K562 (cell line): Measurements from ENCODE around the gene EVC. TPM values are rescaled to one million over a fixed set of nuclear protein-coding genes. Genes with fewer than 3 reads are reported as not detected.
A peak's percentile ranks its signal among the peaks of the same experiment; 100 is the strongest.

Experiments
- ATAC-seq: fragments of 200-7000 bp; cut with Tn5 transposase; 3 replicates; pipeline ENCODE4 v1.9.1; 2020; ENCODE audit warnings: moderate library complexity
- BruUV-seq: library from RNA; stranded (reverse); fragments of 400-500 nt; replicated peaks from 2 replicates; lab custom pipeline; 2021; lab: Mats Ljungman, UMichigan
- CTCF ChIA-PET: fragments of 300-600 bp; formaldehyde crosslinking; extraction: SDS; loops from one replicate; lab custom pipeline; 2021; ENCODE audit warnings: low intra/inter-chr PET ratio; lab: Yijun Ruan, JAX
- POLR2A ChIA-PET: fragments of 300-600, 350-650 bp; sonication (Branson Sonifier 250); formaldehyde crosslinking; extraction: SDS; loops from one replicate; lab custom pipeline; 2021; ENCODE audit warnings: antibody characterized with exemption, inconsistent platforms; lab: Yijun Ruan, JAX
- DNase-seq, 4 experiments: peaks; one replicate each; pipeline versions ENCODE4 v3.0.0 to v3.0.0-alpha.2; 2011 to 2018; ENCODE audit warnings: low spot score in 3 of 4, mixed read lengths in 3 of 4; ENCODE audit errors: extremely low read depth in 1 of 4
- FAIRE-seq: peaks from 2 replicates; lab custom pipeline; 2011; peaks lifted over from hg19 to GRCh38; lab: Jason Lieb, UNC
- H2AFZ ChIP-seq: 2 replicates; pipeline ENCODE4 v1.6.0; 2011; ENCODE audit warnings: low read depth, low read length, control low read depth, inconsistent platforms
- H3K27ac ChIP-seq: fragments of 200-600 bp; 3 replicates; pipeline ENCODE4 v1.8.0; 2011; ENCODE audit warnings: low read depth, mild to moderate bottlenecking, control low read depth, inconsistent platforms, low read length, moderate library complexity, mixed read lengths; ENCODE audit errors: extremely low read depth
- H3K27me3 ChIP-seq, 2 experiments: fragments of 300-600 bp in 1 of 2; 2 replicates in 1 of 2; 3 replicates in 1 of 2; pipeline versions ENCODE4 v1.6.0 to v1.8.0; 2011; ENCODE audit warnings: inconsistent platforms in 2 of 2, low read length in 2 of 2, mild to moderate bottlenecking in 1 of 2, mixed read lengths in 1 of 2, moderate library complexity in 1 of 2; ENCODE audit not compliant: control insufficient read depth in 2 of 2, insufficient read depth in 2 of 2
- H3K36me3 ChIP-seq: fragments of 300-600 bp; 3 replicates; pipeline ENCODE4 v1.8.0; 2011; ENCODE audit warnings: mild to moderate bottlenecking, low read length, inconsistent platforms; ENCODE audit not compliant: control insufficient read depth, insufficient read depth
- H3K4me1 ChIP-seq, 2 experiments: fragments of 200-600 bp in 1 of 2; replicated peaks in 1 of 2; 2 replicates in 1 of 2; 3 replicates in 1 of 2; pipeline versions ENCODE4 v1.5.1 to v1.8.0; 2011; ENCODE audit warnings: inconsistent platforms in 2 of 2, low read length in 2 of 2, mild to moderate bottlenecking in 1 of 2, mixed read lengths in 1 of 2, moderate library complexity in 1 of 2; ENCODE audit not compliant: control insufficient read depth in 2 of 2, insufficient read depth in 2 of 2
- H3K4me2 ChIP-seq: 2 replicates; pipeline ENCODE4 v1.6.1; 2011; ENCODE audit warnings: low read length, control low read depth, inconsistent platforms, mixed read lengths; ENCODE audit not compliant: insufficient read depth
- H3K4me3 ChIP-seq: fragments of 200-600 bp; sonication (generic), shearing (Covaris generic); 2 replicates; pipeline ENCODE4 v1.5.1; 2016; ENCODE audit warnings: control low read depth, inconsistent platforms
- H3K79me2 ChIP-seq: fragments of 200-600 bp; 3 replicates; pipeline ENCODE4 v1.8.0; 2011; ENCODE audit warnings: low read length, inconsistent platforms; ENCODE audit not compliant: control insufficient read depth, insufficient read depth
- H3K9ac ChIP-seq, 2 experiments: 2 replicates each; pipeline versions ENCODE4 v1.6.0 to v1.6.1; 2011; ENCODE audit warnings: low read depth in 2 of 2, low read length in 2 of 2, control low read depth in 1 of 2, inconsistent platforms in 1 of 2, mild to moderate bottlenecking in 1 of 2, mixed read lengths in 1 of 2; ENCODE audit not compliant: insufficient read depth in 1 of 2
- H3K9me1 ChIP-seq: one replicate; pipeline ENCODE4 v1.6.0; 2011; ENCODE audit warnings: inconsistent platforms, mild to moderate bottlenecking, low read length, moderate library complexity; ENCODE audit not compliant: control insufficient read depth, insufficient read depth
- H3K9me3 ChIP-seq: replicated peaks from 2 replicates; pipeline ENCODE4 v1.5.1; 2011; ENCODE audit warnings: low read depth, low read length, inconsistent platforms; ENCODE audit not compliant: control insufficient read depth, insufficient read depth
- H4K20me1 ChIP-seq: replicated peaks from 2 replicates; pipeline ENCODE4 v1.6.1; 2011; ENCODE audit warnings: low read length, inconsistent platforms, mixed read lengths; ENCODE audit not compliant: control insufficient read depth, insufficient read depth
- CAMTA2 ChIP-seq: fragments of 250-450 bp; sonication (Bioruptor Pico); conservative IDR thresholded peaks from 2 replicates; pipeline ENCODE4 v1.5.1; 2022
- CC2D1A ChIP-seq: fragments of 450-650 bp; IDR thresholded peaks from 2 replicates; pipeline ENCODE4 v1.6.1; 2017; ENCODE audit warnings: mild to moderate bottlenecking
- EZH2 ChIP-seq: IDR thresholded peaks from 2 replicates; pipeline ENCODE4 v1.6.1; 2012; ENCODE audit warnings: low read depth, mild to moderate bottlenecking, inconsistent platforms, low read length, borderline replicate concordance
- FOXJ2 ChIP-seq: fragments of 200-800 bp; sonication (Bioruptor generic); IDR thresholded peaks from 2 replicates; pipeline ENCODE4 v1.6.1; 2016; ENCODE audit warnings: missing genetic modification characterization, missing compliant biosample characterization
- FOXJ3 ChIP-seq: sonication (generic); formaldehyde crosslinking; IDR thresholded peaks from 2 replicates; pipeline ENCODE4 v1.4.0; 2020; ENCODE audit warnings: mild to moderate bottlenecking, missing genetic modification reagents
- GTF3C2 ChIP-seq: IDR thresholded peaks from 3 replicates; pipeline ENCODE4 v1.6.1; 2011; ENCODE audit warnings: borderline replicate concordance, mild to moderate bottlenecking, moderate library complexity; ENCODE audit not compliant: insufficient read length; ENCODE audit errors: extremely low read depth
- MTA2 ChIP-seq: fragments of 450-650 bp; IDR thresholded peaks from 2 replicates; pipeline ENCODE4 v1.6.1; 2016; ENCODE audit warnings: low read depth
- PYGO2 ChIP-seq: fragments of 450-650 bp; IDR thresholded peaks from 2 replicates; pipeline ENCODE4 v1.6.1; 2016; ENCODE audit warnings: mild to moderate bottlenecking, missing genetic modification characterization, moderate library complexity, missing compliant biosample characterization
- RAD51 ChIP-seq: fragments of 450-650 bp; IDR thresholded peaks from 2 replicates; pipeline ENCODE4 v1.7.1; 2016; ENCODE audit warnings: low read depth, mild to moderate bottlenecking, borderline replicate concordance
- SMARCE1 ChIP-seq: fragments of 450-650 bp; IDR thresholded peaks from 2 replicates; pipeline ENCODE4 v1.7.1; 2016; ENCODE audit warnings: mild to moderate bottlenecking
- TAF9B ChIP-seq: fragments of 450-650 bp; IDR thresholded peaks from 2 replicates; pipeline ENCODE4 v1.6.1; 2018; ENCODE audit warnings: mild to moderate bottlenecking; ENCODE audit not compliant: partially characterized antibody
- ZNF146 ChIP-seq: IDR thresholded peaks from one replicate; pipeline ENCODE4 v1.6.1; 2018; ENCODE audit warnings: missing compliant biosample characterization; ENCODE audit not compliant: unreplicated experiment
- ZNF445 ChIP-seq: fragments of 250-450 bp; sonication (Bioruptor Pico); IDR thresholded peaks from 2 replicates; pipeline ENCODE4 v1.4.0; 2020; ENCODE audit warnings: low read depth, mild to moderate bottlenecking, moderate library complexity
- WGBS: fragments of 100-300 bp; shearing (Covaris generic); methylation state at CpG from one replicate; pipeline ENCODE4 v1.1.6; 2016; ENCODE audit warnings: low coverage, mixed read lengths; ENCODE audit not compliant: insufficient coverage; ENCODE audit errors: missing lambda C conversion rate; 5-methylcytosine and 5-hydroxymethylcytosine counted together
- in situ Hi-C: fragments of 300-500 bp; cut with MboI; formaldehyde crosslinking; loops from 4 replicates; pipeline ENCODE4 v1.15.0; 2018; ENCODE audit warnings: inconsistent platforms, mixed read lengths
- intact Hi-C: fragments of 100-400 bp; cut with micrococcal nuclease; formaldehyde crosslinking; loops from 2 replicates; pipeline ENCODE4 v1.14.2; 2022
- polyA plus RNA-seq, 8 experiments: library from polyadenylated mRNA; depleted of rRNA in 4 of 8; stranded (reverse) in 5 of 8; unstranded in 3 of 8; fragments of >200 nt; fragmentation: Nextera tagmentation in 2 of 8; fragmentation: Illumina TruSeq in 1 of 8; extraction: Ambion mirVana in 2 of 8; extraction: Trizol in 1 of 8; gene quantifications; 2 replicates each; pipeline versions ENCODE4 v1.2.1 to v1.2.3, GENCODE V29; 2011 to 2014; ENCODE audit warnings: inconsistent platforms in 1 of 8, missing spikeins in 1 of 8
- total RNA-seq, 7 experiments: library from RNA; depleted of rRNA in 6 of 7; stranded (reverse); fragments of >200 nt in 6 of 7; fragmentation: Illumina TruSeq in 2 of 7; extraction: Trizol in 2 of 7; gene quantifications; 2 replicates each; pipeline versions ENCODE4 v1.2.1 to v1.2.3, GENCODE V29; 2011 to 2021; ENCODE audit warnings: low replicate concordance in 1 of 7
- TF ChIP-seq, protein P1 (sequence below): fragments of 250-450 bp; sonication (Bioruptor Pico); IDR thresholded peaks from 2 replicates; pipeline ENCODE4 v1.5.0; 2021

The EVC gene
- total and polyA plus RNA-seq, 9 of the 15 experiments (the other 6 are each of a cell fraction or from before 2014, with no cell fraction given), result 0.03 to 3.2 (median 1.1) TPM

GRCh38 chr4:5707778-5708448 is 3.1 kb upstream of the EVC start:
- CTCF ChIA-PET, result no interaction called here
- intact Hi-C loops (no loop called here), in situ Hi-C loops (no loop called here)
- Histone ChIP-seq H3K4me1 (peaks cover 0 to 20% of the 10 kb centered on the region in 2 experiments; a peak in 4 of 5 replicates), H2AFZ (no peak overlapping the region; the same call in 1 of the 2 replicates), H3K9me1 (no peaks in the 10 kb centered on the region), H3K4me3 (0 out of 2 replicates have a peak overlapping the region, but pooled peaks have one; percentile 13), H3K27me3 (peaks cover 2 to 18% of the 10 kb centered on the region in 2 experiments; a peak in 3 of 5 replicates), H3K36me3 (no peaks in the 10 kb centered on the region), H4K20me1 (no peaks in the 10 kb centered on the region), H3K79me2 (no peaks in the 10 kb centered on the region), H3K4me2 (peak overlapping the region; percentile 49), H3K9ac (peak overlapping the region in 1 of 2 experiments; percentile 26; a peak in 1 of 4 replicates), H3K9me3 (peaks cover 7% of the 10 kb centered on the region; the same call in 1 of the 2 replicates), H3K27ac (no peak overlapping the region)
- no peak for FAIRE-seq
- DNase-seq, result no peak
- POLR2A ChIA-PET, result no interaction called here
- TF ChIP-seq FOXJ2 (tag) (no peak), GTF3C2 (no peak), EZH2 (no peak), TAF9B (no peak), RAD51 (no peak), FOXJ3 (no peak), PYGO2 (tag) (no peak), ZNF445 (CRISPR knock-in tag) (no peak), CC2D1A (no peak), CAMTA2 (CRISPR knock-in tag) (no peak), ZNF146 (CRISPR knock-in tag) (no peak), MTA2 (no peak), SMARCE1 (no peak)
- TF ChIP-seq, protein P1, sequence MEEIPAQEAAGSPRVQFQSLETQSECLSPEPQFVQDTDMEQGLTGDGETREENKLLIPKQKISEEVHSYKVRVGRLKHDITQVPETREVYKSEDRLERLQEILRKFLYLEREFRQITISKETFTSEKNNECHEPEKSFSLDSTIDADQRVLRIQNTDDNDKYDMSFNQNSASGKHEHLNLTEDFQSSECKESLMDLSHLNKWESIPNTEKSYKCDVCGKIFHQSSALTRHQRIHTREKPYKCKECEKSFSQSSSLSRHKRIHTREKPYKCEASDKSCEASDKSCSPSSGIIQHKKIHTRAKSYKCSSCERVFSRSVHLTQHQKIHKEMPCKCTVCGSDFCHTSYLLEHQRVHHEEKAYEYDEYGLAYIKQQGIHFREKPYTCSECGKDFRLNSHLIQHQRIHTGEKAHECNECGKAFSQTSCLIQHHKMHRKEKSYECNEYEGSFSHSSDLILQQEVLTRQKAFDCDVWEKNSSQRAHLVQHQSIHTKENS (CRISPR knock-in tag), result no peak
- peak; percentile 21; the same call in 1 of the 3 replicates for ATAC-seq
- 8% methylated on average over 29 of the region's 41 CpGs for WGBS
- BruUV-seq, result no TSS peak
